Tibial nerve (tissue), 4 donors: Measurements from ENCODE around the gene NCOA7. TPM values are rescaled to one million over a fixed set of nuclear protein-coding genes. Genes with fewer than 3 reads are reported as not detected.

ENCODE experiments used
- DNase-seq, 2 donors: peaks; one replicate each; pipeline ENCODE4 v3.0.0-alpha.2; 2019; ENCODE audit warnings: low spot score in 2 of 2
- H3K27ac ChIP-seq, 4 donors: fragments of 200-600 bp; sonication (generic) in 3 of 4; one replicate each; pipeline ENCODE4 v1.5.1; 2017 to 2019; ENCODE audit warnings: mild to moderate bottlenecking in 1 of 4
- H3K27me3 ChIP-seq, 2 donors: fragments of 200-600 bp; sonication (generic) in 1 of 2; one replicate each; pipeline versions ENCODE4 v1.5.1 to v1.6.0; 2017 to 2019
- H3K36me3 ChIP-seq, 3 donors: fragments of 200-600 bp; sonication (generic); one replicate each; pipeline ENCODE4 v1.5.1; 2018 to 2019
- H3K4me1 ChIP-seq, 4 donors: fragments of 200-600 bp; sonication (generic) in 3 of 4; one replicate each; pipeline ENCODE4 v1.5.1; 2017 to 2019
- H3K4me3 ChIP-seq, 4 donors: fragments of 200-600 bp; sonication (generic) in 3 of 4; one replicate each; pipeline ENCODE4 v1.5.1; 2017 to 2019; ENCODE audit warnings: mild to moderate bottlenecking in 1 of 4, moderate library complexity in 1 of 4
- H3K9me3 ChIP-seq, 4 donors: fragments of 200-600 bp; sonication (generic) in 3 of 4; one replicate each; pipeline ENCODE4 v1.5.1; 2017 to 2019
- CTCF ChIP-seq, 5 experiments: fragments of 200-600 bp in 3 of 5; fragments of 450-650 bp in 2 of 5; sonication (generic) in 3 of 5; IDR thresholded peaks; one replicate each; pipeline ENCODE4 v1.5.1; 2016 to 2019; ENCODE audit warnings: antibody characterized with exemption in 5 of 5, mild to moderate bottlenecking in 3 of 5, moderate library complexity in 2 of 5
- EP300 ChIP-seq, 2 donors: sonication (generic); formaldehyde crosslinking; IDR thresholded peaks; one replicate each; pipeline ENCODE4 v1.6.1; 2017; ENCODE audit warnings: antibody characterized with exemption in 2 of 2, mild to moderate bottlenecking in 1 of 2
- POLR2A ChIP-seq, 2 donors: fragments of 450-650 bp; IDR thresholded peaks; one replicate each; pipeline ENCODE4 v1.6.1; 2017; ENCODE audit warnings: antibody characterized with exemption in 2 of 2, mild to moderate bottlenecking in 2 of 2, moderate library complexity in 2 of 2
- WGBS, 2 donors: methylation state at CpG; one replicate each; pipeline ENCODE4 v1.1.5; 2018; 5-methylcytosine and 5-hydroxymethylcytosine counted together
- total RNA-seq, 4 donors: library from RNA; depleted of rRNA; stranded (reverse); fragments of >200 nt; gene quantifications; one replicate each; pipeline ENCODE4 v1.1.0, GENCODE V29; 2016

NCOA7 gene
- total RNA-seq, 4 donors from 2014 or later: 38.7 to 86.7 (median 59.7) TPM

- Histone ChIP-seq H3K4me3 (peak overlapping the region; percentile 38 to 77 (median 60)), H3K9me3 (no peaks in the 10 kb centered on the region), H3K27me3 (no peaks in the 10 kb centered on the region), H3K36me3 (no peaks in the 10 kb centered on the region), H3K27ac (peak overlapping the region; percentile 93 to 97 (median 94)), H3K4me1 (peaks cover 0 to 9% (median 0%) of the 10 kb centered on the region in 4 donors)
- peak in 1 of 2 donors; percentile 57 for DNase-seq
- peak in 1 of 2 donors; percentile 23 for TF ChIP-seq POLR2A (IDR thresholded peaks at IDR 0.05)
- peak in 1 of 5 experiments; percentile 3 for TF ChIP-seq CTCF (IDR thresholded peaks at IDR 0.05)
- TF ChIP-seq EP300 (IDR thresholded peaks at IDR 0.05): peak in 1 of 2 donors; percentile 79
- WGBS, 2 donors: 0 to 1% methylated on average over 28 of the region's 28 CpGs
These were observed 10.0 kb upstream of the NCOA7 start for GRCh38 chr6:125780540-125781313.

GRCh38 chr6:125781314-125781868, 9.4 kb upstream of the NCOA7 start:
- WGBS, 2 donors: 0% methylated on average over 3 of the region's 3 CpGs
- TF ChIP-seq CTCF (IDR thresholded peaks at IDR 0.05): no peak
- TF ChIP-seq EP300 (IDR thresholded peaks at IDR 0.05): no peak
- no peak for TF ChIP-seq POLR2A (IDR thresholded peaks at IDR 0.05)
- peaks cover 0 to 9% (median 0%) of the 10 kb centered on the region in 4 donors for H3K4me1 ChIP-seq
- no peak for DNase-seq
- no peaks in the 10 kb centered on the region for H3K27me3 ChIP-seq
- H3K4me3 ChIP-seq: peak overlapping the region; percentile 38 to 77 (median 60)
- H3K27ac ChIP-seq: peak overlapping the region; percentile 93 to 97 (median 94)
- no peaks in the 10 kb centered on the region for H3K36me3 ChIP-seq
- no peaks in the 10 kb centered on the region for H3K9me3 ChIP-seq

DNA sequence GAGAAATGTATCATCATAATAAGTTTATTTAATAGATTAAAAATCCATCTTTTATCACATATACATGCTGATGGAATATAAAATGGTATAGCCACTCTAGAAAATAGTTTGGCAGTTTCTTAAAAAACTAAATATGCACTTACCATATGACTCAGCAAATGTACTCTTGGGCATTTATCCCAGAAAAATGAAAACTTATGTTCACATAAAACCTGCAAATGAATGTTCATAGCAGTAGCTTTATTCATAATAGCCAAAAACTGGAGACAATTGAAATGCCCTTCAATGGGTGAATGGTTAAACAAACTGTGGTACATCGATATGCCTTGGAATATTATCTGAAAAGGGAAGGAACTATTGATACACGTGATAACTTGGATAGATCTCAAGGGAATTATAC, 6.4 kb upstream of the NCOA7 start:
- WGBS, 2 donors: 68 to 83% methylated on average over 2 of the region's 2 CpGs
- no peak overlapping the region for H3K4me3 ChIP-seq

GRCh38 chr6:125787791-125788190, 3.0 kb upstream of the NCOA7 start:
- Histone ChIP-seq H3K27me3 (no peaks in the 10 kb centered on the region), H3K4me3 (no peak overlapping the region), H3K4me1 (peaks cover 0 to 33% (median 25%) of the 10 kb centered on the region in 4 donors), H3K9me3 (no peaks in the 10 kb centered on the region), H3K36me3 (no peaks in the 10 kb centered on the region), H3K27ac (peak overlapping the region in 2 of 4 donors; percentile 96 to 99)
- 19 to 36% methylated on average over 2 of the region's 2 CpGs for WGBS, 2 donors
- DNase-seq: no peak
- TF ChIP-seq CTCF (IDR thresholded peaks at IDR 0.05) (no peak), POLR2A (IDR thresholded peaks at IDR 0.05) (no peak), EP300 (IDR thresholded peaks at IDR 0.05) (no peak)

More for the DNA sequence above, 6.4 kb upstream of the NCOA7 start:
- no peaks in the 10 kb centered on the region for H3K9me3 ChIP-seq
- H3K27me3 ChIP-seq: no peaks in the 10 kb centered on the region
- no peak for DNase-seq
- H3K27ac ChIP-seq: no peak overlapping the region
- H3K4me1 ChIP-seq: peaks cover 0 to 24% (median 6%) of the 10 kb centered on the region in 4 donors
- TF ChIP-seq POLR2A (IDR thresholded peaks at IDR 0.05) (no peak), EP300 (IDR thresholded peaks at IDR 0.05) (no peak), CTCF (IDR thresholded peaks at IDR 0.05) (no peak)
- H3K36me3 ChIP-seq: no peaks in the 10 kb centered on the region

GRCh38 chr6:125789167-125789566, 1.6 kb upstream of the NCOA7 start:
- peaks cover 0 to 47% (median 36%) of the 10 kb centered on the region in 4 donors for H3K4me1 ChIP-seq
- no peaks in the 10 kb centered on the region for H3K36me3 ChIP-seq
- TF ChIP-seq POLR2A (IDR thresholded peaks at IDR 0.05) (no peak), EP300 (IDR thresholded peaks at IDR 0.05) (peak in 1 of 2 donors; percentile 80)
- no peaks in the 10 kb centered on the region for H3K9me3 ChIP-seq
- DNase-seq: peak; percentile 23 to 39
- H3K27ac ChIP-seq: peak overlapping the region; percentile 95 to 99 (median 97)
- H3K4me3 ChIP-seq: no peak overlapping the region
- H3K27me3 ChIP-seq: no peaks in the 10 kb centered on the region
- WGBS, 2 donors: 42 to 61% methylated on average over 1 of the region's 1 CpG
